Posterior vena cava (tissue), 2 donors: ENCODE measurements around the gene E2F4. TPM values are rescaled to one million over a fixed set of nuclear protein-coding genes. Genes with fewer than 3 reads are reported as not detected.

Experiments used
- DNase-seq: peaks from one replicate; pipeline ENCODE4 v3.0.0-alpha.2; 2020; ENCODE audit warnings: low spot score
- intact Hi-C, 2 donors: fragments of 100-400 bp; cut with DNase I; formaldehyde crosslinking; loops; one replicate each; pipeline versions ENCODE4 v1.14.1 to v1.14.2; 2022 to 2023
- total RNA-seq, 2 donors: library from RNA; stranded (reverse); fragmentation: NEBNext Ultra II Directional; extraction: Animal tissue kit (Norgen Biotek cat#: 25700); gene quantifications; one replicate each; pipeline ENCODE4 v1.2.1, GENCODE V29; 2021
- donor health status: DM: yes; HTN: yes; CAD: no.
- donor health status: DM: yes; HTN: yes; CAD: no.

Gene E2F4
- total RNA-seq, 2 donors from 2014 or later = 42.0 to 43.8 TPM

- intact Hi-C loops = loop anchor here (1.0 to 5.0 kb wide), 5 partner anchors 138 to 263 kb away; no protein-coding TSS in a partner anchor
- peak; percentile 93 for DNase-seq
Measured at GRCh38 chr16:67155295-67156142, 36.4 kb upstream of the E2F4 start.

- intact Hi-C loops = loop anchor here (5.0 kb wide), 2 partner anchors 179 to 264 kb away; no protein-coding TSS in a partner anchor
- DNase-seq = no peak
Measured at GRCh38 chr16:67156143-67156844, 35.7 kb upstream of the E2F4 start.

- intact Hi-C loops = loop anchor here (5.0 kb wide), 2 partner anchors 180 to 265 kb away; no protein-coding TSS in a partner anchor
- DNase-seq = no peak
Measured at GRCh38 chr16:67157106-67157748, 34.7 kb upstream of the E2F4 start.

- DNase-seq = no peak
- intact Hi-C loops = loop anchor here (5.0 kb wide), 2 partner anchors 181 to 266 kb away; no protein-coding TSS in a partner anchor
Measured at GRCh38 chr16:67157892-67158635, 33.9 kb upstream of the E2F4 start.

GRCh38 chr16:67158637-67159600 is 33.0 kb upstream of the E2F4 start:
- DNase-seq = peak; percentile 86
- intact Hi-C loops = loop anchor here (5.0 kb wide), 2 partner anchors 182 to 267 kb away; no protein-coding TSS in a partner anchor

- no peak for DNase-seq
- intact Hi-C loops = no loop called here
Measured at GRCh38 chr16:67161595-67162058, 30.3 kb upstream of the E2F4 start.

- DNase-seq = no peak
- intact Hi-C loops = no loop called here
Measured at GRCh38 chr16:67162506-67163163, 29.3 kb upstream of the E2F4 start.

GRCh38 chr16:67163164-67163998 is 28.6 kb upstream of the E2F4 start:
- intact Hi-C loops = no loop called here
- peak; percentile 86 for DNase-seq

GRCh38 chr16:67163999-67164558 is 27.9 kb upstream of the E2F4 start:
- peak; percentile 83 for DNase-seq
- intact Hi-C loops = no loop called here

GRCh38 chr16:67164599-67165061 is 27.3 kb upstream of the E2F4 start, which contains the start of gene HSF4:
HSF4 (plus strand) TSS chr16:67164745; CDS start chr16:67164812, 67 bp downstream.
- intact Hi-C loops = no loop called here
- peak; percentile 87 for DNase-seq

GRCh38 chr16:67165121-67166078 is 26.6 kb upstream of the E2F4 start:
- intact Hi-C loops = no loop called here
- DNase-seq = peak; percentile 80

GRCh38 chr16:67166110-67166547 is 25.8 kb upstream of the E2F4 start:
- intact Hi-C loops = no loop called here
- DNase-seq = no peak

GRCh38 chr16:67166598-67167168 is 25.3 kb upstream of the E2F4 start:
- intact Hi-C loops = no loop called here
- no peak for DNase-seq

- no peak for DNase-seq
- intact Hi-C loops = no loop called here
Measured at GRCh38 chr16:67167588-67167987, 24.4 kb upstream of the E2F4 start.
